Muscle layer of colon (tissue), 2 donors: Measurements from ENCODE around the gene PKM.

Experiments used
- H3K27ac ChIP-seq: one replicate; pipeline ENCODE4 v1.7.0; 2013; ENCODE audit warnings: low read depth, mild to moderate bottlenecking, low read length, moderate library complexity
- H3K27me3 ChIP-seq, 2 donors: one replicate each; pipeline ENCODE4 v1.7.0; 2013; ENCODE audit warnings: low read length in 2 of 2, mild to moderate bottlenecking in 2 of 2; ENCODE audit not compliant: insufficient read depth in 2 of 2, control insufficient read depth in 1 of 2
- H3K36me3 ChIP-seq: one replicate; pipeline ENCODE4 v1.7.0; 2013; ENCODE audit warnings: mild to moderate bottlenecking, low read length; ENCODE audit not compliant: insufficient read depth
- H3K4me1 ChIP-seq: one replicate; pipeline ENCODE4 v1.7.0; 2013; ENCODE audit warnings: mild to moderate bottlenecking, low read length; ENCODE audit not compliant: insufficient read depth
- H3K4me3 ChIP-seq, 2 donors: one replicate each; pipeline ENCODE4 v1.7.0; 2013; ENCODE audit warnings: low read length in 2 of 2, low read depth in 1 of 2, mild to moderate bottlenecking in 1 of 2, moderate library complexity in 1 of 2
- H3K9ac ChIP-seq: one replicate; pipeline ENCODE4 v1.7.0; 2013; ENCODE audit warnings: low read length
- H3K9me3 ChIP-seq: one replicate; pipeline ENCODE4 v1.7.0; 2013; ENCODE audit warnings: mild to moderate bottlenecking, low read length
- donor health status: abdominal sarcoma.
- donor health status: Adenocarcinoma of cecum.

The PKM gene

DNA sequence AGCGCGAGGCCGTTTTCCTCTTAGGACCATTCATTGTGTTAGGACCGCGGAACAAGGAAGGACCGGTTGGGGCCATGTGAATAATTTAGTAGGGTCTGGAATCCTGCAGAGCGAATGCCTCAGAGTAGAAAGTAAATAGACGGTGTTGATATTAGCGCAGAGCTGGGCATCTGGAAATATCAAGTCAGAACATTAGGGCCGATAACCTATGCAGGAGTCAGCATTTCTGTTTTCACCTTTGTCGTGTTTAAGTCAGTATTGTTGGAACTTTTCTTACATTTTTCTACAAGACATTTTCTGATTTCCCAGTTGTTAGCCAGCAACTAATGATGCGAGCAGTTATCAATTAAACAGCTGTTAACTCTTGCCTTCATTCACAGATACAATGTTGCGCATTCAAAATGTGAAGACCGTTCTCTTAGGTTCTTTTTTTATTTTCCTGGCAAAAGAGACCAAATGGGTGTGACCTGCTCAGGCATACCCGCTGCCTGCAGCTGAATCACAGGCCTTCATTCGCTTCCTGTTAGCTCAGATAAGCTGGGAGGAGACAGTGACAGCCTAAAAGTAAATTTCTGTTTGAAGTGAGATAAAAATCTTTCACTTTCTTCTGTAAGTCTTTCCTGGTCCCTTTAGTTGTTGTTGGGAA is 966 bp upstream of the PKM start:
- Histone ChIP-seq H3K4me3 (peak overlapping the region; percentile 86 to 91), H3K27ac (peak overlapping the region; percentile 98), H3K9ac (peak overlapping the region; percentile 46), H3K9me3 (no peaks in the 10 kb centered on the region), H3K4me1 (peaks cover 36% of the 10 kb centered on the region), H3K36me3 (no peaks in the 10 kb centered on the region), H3K27me3 (no peaks in the 10 kb centered on the region)

DNA sequence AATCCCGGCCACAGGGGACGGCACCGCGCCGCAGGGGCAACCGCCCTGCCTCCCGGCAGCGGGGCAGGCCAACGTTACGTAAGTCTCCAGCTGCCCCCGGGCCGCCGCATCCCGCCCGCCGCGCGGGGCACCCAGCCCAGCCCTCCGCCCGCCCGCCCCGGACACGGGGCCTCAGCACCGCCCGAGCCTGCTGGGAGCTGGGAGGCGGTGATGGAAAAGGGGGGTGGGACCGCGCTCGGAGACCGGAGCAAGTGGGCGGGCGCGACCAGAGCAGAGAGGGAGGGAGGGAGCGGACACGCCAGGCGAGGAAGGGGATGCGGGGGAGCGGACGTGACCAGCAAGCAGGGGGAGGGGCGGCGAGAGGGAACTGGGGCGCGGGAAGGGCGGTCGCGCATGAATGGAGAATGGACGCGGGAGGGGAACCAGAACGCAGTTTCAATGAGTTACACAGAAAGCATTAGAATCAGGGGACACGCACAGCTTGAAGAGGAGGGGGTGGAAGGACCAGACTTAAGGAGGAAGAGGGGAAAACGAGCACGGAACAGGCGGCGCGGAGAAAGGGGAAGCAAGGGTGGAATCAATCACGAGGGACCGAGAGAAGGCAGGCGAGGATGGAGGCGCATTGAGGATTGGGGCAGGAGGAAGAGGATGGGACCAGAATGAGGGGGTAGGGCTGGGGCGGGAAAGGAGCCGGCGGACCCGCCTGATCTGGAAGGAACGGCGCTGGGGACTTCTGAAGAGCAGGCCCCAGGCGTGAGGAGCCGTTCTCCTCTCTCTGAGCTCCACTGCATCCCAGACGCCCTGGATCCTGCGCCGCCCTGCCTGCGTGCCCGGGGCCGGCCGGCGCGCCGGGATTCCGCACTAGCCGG is 559 bp downstream of the PKM start:
- peak overlapping the region; percentile 81 for H3K9ac ChIP-seq
- H3K4me3 ChIP-seq = peak overlapping the region; percentile 86 to 91
- peak overlapping the region; percentile 98 for H3K27ac ChIP-seq
- H3K36me3 ChIP-seq = no peaks in the 10 kb centered on the region
- H3K4me1 ChIP-seq = peaks cover 46% of the 10 kb centered on the region
- no peaks in the 10 kb centered on the region for H3K27me3 ChIP-seq
- no peaks in the 10 kb centered on the region for H3K9me3 ChIP-seq

DNA sequence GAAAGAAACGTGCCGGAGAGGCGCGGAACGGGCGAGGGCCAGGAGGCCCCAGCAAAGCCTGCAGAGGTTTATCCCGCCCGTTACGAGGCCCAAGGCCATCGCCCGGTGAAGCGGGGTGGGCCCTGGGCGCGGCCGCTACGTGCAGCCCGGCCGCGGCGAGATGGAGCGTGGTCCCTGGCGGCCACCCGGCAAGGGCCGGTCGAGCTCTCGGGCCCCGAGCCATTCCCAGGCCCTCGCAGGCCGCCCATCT is 1.1 kb downstream of the PKM start:
- Histone ChIP-seq H3K4me1 (peaks cover 46% of the 10 kb centered on the region), H3K9ac (peak overlapping the region; percentile 81), H3K36me3 (no peaks in the 10 kb centered on the region), H3K27ac (peak overlapping the region; percentile 98), H3K4me3 (peak overlapping the region; percentile 86 to 91), H3K9me3 (no peaks in the 10 kb centered on the region), H3K27me3 (no peaks in the 10 kb centered on the region)

DNA sequence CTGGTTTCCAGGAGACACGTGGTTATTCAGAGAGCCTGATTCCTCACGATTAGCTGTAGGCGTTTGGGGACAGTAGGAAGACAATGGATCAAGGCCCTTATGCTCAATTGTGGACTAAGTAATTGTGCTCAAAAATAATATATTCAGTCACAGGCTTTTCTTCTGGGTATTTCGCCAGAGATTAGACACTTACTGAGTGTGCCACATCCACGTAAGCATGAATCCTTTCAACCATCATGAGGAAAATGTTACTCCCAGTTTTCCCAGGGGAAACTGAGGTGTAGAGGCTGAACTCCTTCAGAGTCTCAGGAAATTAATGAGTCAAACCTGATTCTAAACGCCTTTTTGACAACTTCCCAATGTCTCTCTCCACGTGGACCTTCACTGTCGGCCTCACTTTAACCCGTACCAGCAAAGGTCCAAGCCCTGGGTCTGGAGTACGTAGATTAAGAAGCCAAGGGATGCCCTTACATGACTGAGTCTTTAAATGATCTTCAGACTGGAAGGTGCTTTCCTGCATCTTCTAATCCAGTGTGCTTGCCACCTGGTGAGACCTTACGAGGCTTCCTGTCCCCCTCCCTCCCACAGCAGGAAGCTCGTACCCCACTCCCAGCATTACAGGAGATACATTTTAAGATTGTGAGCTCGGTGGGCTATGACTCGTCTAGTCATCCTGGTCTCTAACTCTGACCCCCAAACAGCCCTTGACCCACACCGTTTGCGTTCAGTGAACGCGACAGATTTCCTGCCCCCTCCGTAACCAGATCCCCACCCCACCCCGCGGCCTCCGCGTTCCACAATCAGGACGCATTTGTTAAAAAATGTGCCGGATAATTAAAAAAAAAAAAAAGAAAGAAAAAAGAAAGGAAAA is 1.7 kb downstream of the PKM start:
- H3K4me1 ChIP-seq = peaks cover 46% of the 10 kb centered on the region

DNA sequence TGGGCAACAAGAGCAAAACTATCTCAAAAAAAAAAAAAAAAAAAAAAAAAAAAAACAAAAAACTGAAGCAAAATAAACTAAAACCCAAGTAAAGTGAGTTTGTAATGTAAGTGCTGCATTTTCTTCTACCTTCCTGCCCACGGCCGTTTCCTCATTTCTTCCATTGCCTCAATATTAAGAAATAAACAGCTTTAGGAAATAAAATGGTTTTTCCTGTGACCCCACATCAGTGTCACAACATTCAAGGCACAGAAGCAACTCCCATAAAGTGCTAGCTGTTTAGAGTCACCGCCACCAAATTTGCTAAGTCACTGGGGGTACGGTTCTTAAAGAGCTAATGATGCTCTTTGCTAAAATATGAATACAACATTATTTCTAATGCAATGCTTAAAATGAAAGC is 3.3 kb downstream of the PKM start:
- no peak overlapping the region for H3K9ac ChIP-seq
- H3K4me1 ChIP-seq = peaks cover 47% of the 10 kb centered on the region
- H3K27ac ChIP-seq = no peak overlapping the region
- no peaks in the 10 kb centered on the region for H3K36me3 ChIP-seq
- no peak overlapping the region for H3K4me3 ChIP-seq
- H3K27me3 ChIP-seq = no peaks in the 10 kb centered on the region
- no peaks in the 10 kb centered on the region for H3K9me3 ChIP-seq

More for the DNA sequence above, 1.7 kb downstream of the PKM start:
- H3K9ac ChIP-seq = peak overlapping the region; percentile 81
- peak overlapping the region; percentile 86 to 91 for H3K4me3 ChIP-seq
- no peaks in the 10 kb centered on the region for H3K27me3 ChIP-seq
- no peaks in the 10 kb centered on the region for H3K9me3 ChIP-seq
- no peaks in the 10 kb centered on the region for H3K36me3 ChIP-seq
- peak overlapping the region; percentile 98 for H3K27ac ChIP-seq

DNA sequence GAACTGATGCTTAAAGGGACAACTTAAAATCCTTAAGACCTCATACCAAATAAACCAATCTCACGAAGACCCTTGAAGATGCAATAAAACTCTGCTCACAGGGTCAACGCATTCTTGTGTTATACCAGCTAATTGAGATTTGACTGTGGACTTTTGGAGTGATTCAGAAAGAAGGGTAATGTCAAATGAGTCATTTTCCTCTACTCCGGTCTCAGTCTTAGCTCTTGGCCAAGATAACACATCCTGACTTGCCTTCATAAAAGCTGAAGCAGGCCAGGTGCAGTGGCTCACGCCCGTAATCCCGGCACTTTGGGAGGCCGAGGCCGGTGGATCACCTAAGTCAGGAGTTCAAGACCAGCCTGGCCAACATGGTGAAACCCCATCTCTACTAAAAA is 3.8 kb downstream of the PKM start:
- Histone ChIP-seq H3K9me3 (no peaks in the 10 kb centered on the region), H3K27ac (peak overlapping the region; percentile 55)

DNA sequence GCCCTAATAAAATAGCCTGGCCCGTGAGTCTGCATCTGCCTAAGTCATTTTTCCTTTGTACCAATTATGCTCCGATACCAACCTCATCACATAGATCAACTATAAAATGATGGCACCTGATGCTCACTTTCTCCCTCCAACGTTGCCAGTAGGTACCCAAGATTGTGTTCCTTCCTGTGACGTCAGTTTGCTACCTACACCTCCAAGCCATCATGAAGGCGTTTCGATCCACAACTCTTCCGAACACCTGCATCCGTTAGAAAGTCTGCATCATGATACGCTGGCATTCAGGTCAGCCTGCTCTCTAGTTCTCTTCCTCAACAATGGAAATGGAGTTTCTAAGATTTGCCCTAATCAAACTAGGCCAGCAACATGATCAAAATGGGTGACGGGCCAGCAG is 7.7 kb downstream of the PKM start:
- Histone ChIP-seq H3K27ac (no peak overlapping the region), H3K27me3 (no peaks in the 10 kb centered on the region), H3K4me1 (peaks cover 34% of the 10 kb centered on the region), H3K4me3 (no peak overlapping the region), H3K36me3 (peaks cover 8% of the 10 kb centered on the region), H3K9me3 (no peaks in the 10 kb centered on the region), H3K9ac (no peak overlapping the region)

More for the DNA sequence above, 3.8 kb downstream of the PKM start:
- no peaks in the 10 kb centered on the region for H3K36me3 ChIP-seq
- H3K27me3 ChIP-seq = no peaks in the 10 kb centered on the region
- no peak overlapping the region for H3K4me3 ChIP-seq
- peaks cover 50% of the 10 kb centered on the region for H3K4me1 ChIP-seq
- no peak overlapping the region for H3K9ac ChIP-seq

DNA sequence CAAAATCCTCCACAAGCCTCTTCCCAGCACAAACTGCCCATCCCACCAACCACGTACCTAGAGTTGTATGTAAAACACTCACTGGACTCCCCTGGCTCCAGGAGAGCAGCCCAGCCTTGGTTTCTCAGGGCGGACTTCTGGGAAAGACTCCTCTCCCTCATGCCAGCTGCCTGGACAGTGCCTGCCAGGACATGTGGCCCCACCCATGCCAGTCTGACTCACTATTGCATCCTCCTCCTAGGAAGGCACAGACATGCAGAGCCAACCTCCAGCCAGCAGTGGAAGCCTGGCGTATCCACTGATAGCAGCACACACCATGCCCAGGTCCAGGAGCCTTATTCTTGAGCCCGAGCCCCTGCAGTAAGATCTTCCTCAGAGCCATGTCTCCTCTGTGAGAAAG is 8.6 kb downstream of the PKM start:
- Histone ChIP-seq H3K36me3 (peaks cover 13% of the 10 kb centered on the region), H3K4me1 (peaks cover 27% of the 10 kb centered on the region), H3K4me3 (no peak overlapping the region), H3K27ac (peak overlapping the region; percentile 32), H3K9me3 (no peaks in the 10 kb centered on the region), H3K9ac (no peak overlapping the region), H3K27me3 (no peaks in the 10 kb centered on the region)

DNA sequence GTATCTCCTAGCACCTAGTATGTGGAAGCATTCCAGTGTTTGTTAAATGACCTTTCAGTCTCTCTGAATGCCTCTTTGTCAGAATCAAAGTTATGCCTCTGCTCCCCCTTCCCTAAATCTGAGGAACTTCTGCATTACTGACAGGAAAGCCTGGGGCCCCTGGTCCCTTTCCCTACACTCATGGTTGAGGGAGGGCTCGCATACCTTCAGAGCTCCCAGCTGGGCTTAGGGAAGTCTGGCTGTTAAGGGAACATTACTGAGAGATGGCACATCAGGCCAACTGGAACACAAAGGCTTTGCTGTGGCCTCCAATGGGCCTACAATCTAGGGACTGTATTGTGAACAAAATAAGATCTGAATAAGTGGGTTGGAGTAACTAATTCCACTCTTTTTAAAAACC is 10.3 kb downstream of the PKM start:
- Histone ChIP-seq H3K9me3 (no peaks in the 10 kb centered on the region), H3K4me3 (no peak overlapping the region), H3K27ac (no peak overlapping the region), H3K4me1 (peaks cover 12% of the 10 kb centered on the region), H3K9ac (no peak overlapping the region), H3K36me3 (peaks cover 30% of the 10 kb centered on the region), H3K27me3 (no peaks in the 10 kb centered on the region)

DNA sequence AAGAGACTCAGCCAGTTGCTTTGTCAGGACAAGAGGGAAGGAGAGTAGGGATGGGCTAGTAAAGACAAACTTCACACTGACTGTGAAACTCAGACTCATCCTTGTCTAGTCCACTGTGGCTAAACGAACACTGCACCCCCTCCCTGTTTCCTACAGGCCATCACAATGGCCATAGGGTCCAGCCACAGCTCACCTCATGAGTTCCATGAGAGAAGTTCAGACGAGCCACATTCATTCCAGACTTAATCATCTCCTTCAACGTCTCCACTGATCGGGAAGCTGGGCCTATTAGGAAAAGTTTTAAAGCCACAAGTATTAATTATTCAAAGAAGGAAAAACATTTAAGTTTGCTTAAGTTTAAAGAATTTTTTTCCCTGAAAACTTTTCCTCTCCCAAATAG is 13.8 kb downstream of the PKM start:
- Histone ChIP-seq H3K27me3 (no peaks in the 10 kb centered on the region), H3K27ac (no peak overlapping the region), H3K9me3 (no peaks in the 10 kb centered on the region), H3K4me3 (no peak overlapping the region), H3K9ac (no peak overlapping the region), H3K36me3 (peaks cover 44% of the 10 kb centered on the region), H3K4me1 (peaks cover 3% of the 10 kb centered on the region)

DNA sequence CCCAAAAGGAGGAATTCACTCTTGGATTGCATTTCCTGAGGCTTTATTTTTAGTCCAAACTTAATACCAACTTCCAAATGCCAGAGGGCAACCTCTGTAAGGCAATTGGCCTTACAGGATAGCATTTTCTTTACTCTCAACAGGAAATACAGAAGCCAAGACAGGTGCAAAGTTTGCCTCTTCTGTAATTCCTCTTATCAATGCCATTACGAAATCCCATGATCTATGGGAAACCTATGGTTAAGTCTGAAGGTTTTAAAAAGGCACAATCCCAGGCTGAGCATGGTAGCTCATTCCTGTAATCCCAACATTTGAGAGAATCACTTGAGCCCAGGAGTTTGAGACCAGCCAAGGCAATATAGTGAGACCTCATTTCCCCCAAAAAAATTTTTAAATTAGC is 14.9 kb downstream of the PKM start:
- no peak overlapping the region for H3K4me3 ChIP-seq
- no peaks in the 10 kb centered on the region for H3K4me1 ChIP-seq
- no peak overlapping the region for H3K9ac ChIP-seq
- H3K9me3 ChIP-seq = no peaks in the 10 kb centered on the region
- peaks cover 44% of the 10 kb centered on the region for H3K36me3 ChIP-seq
- no peaks in the 10 kb centered on the region for H3K27me3 ChIP-seq
- no peak overlapping the region for H3K27ac ChIP-seq
